Measurements from ENCODE around the gene ERBB3. TPM values are rescaled to one million over a fixed set of nuclear protein-coding genes. Genes with fewer than 3 reads are reported as not detected.

ERBB3 gene
- total and polyA plus RNA-seq, 2 of the 8 experiments (the other 6 are each of a cell fraction or from before 2014, with no cell fraction given), result 33.9 to 52.4 TPM

- no peak overlapping the region for H3K14ac ChIP-seq (ENCODE audit: insufficient read length)
- POLR2A ChIA-PET (ENCODE audit: partially characterized antibody), result interaction anchor here (1.3 to 5.5 kb wide), 2 partner anchors 8 to 13 kb away, joined by 3 to 40 read pairs; no protein-coding TSS in a partner anchor
- H2AK5ac ChIP-seq (ENCODE audit: low read depth, low read length), result no peak overlapping the region
- no peaks in the 10 kb centered on the region for H3K79me1 ChIP-seq (ENCODE audit: low read depth, low read length)
- no peak overlapping the region for H2BK5ac ChIP-seq (ENCODE audit: low read depth, low read length)
- H3K79me2 ChIP-seq (ENCODE audit: control insufficient read depth in 1 of 2, insufficient read depth in 2 of 2, low read length in 2 of 2), result no peaks in the 10 kb centered on the region
- no peaks in the 10 kb centered on the region for H3K36me3 ChIP-seq (ENCODE audit: control insufficient read depth in 2 of 4, insufficient read depth in 4 of 4, low read length in 3 of 4)
- H3K56ac ChIP-seq (replicated peaks; ENCODE audit: insufficient read length, low read depth, low read length), result no peak overlapping the region
- H3K23me2 ChIP-seq (ENCODE audit: low read depth, low read length), result no peaks in the 10 kb centered on the region
- no peak overlapping the region for H4K8ac ChIP-seq (ENCODE audit: extremely low read depth, insufficient read depth, low read length)
- H2AFZ ChIP-seq (ENCODE audit: low read length), result no peak overlapping the region
- no peak overlapping the region for H3K18ac ChIP-seq (ENCODE audit: extremely low read depth, low read length)
- no peak overlapping the region for H3K9ac ChIP-seq (replicated peaks in 1 of 4; ENCODE audit: extremely low read depth in 1 of 4, low read depth in 3 of 4, low read length in 3 of 4)
- H2BK120ac ChIP-seq (replicated peaks; ENCODE audit: low read depth, low read length), result no peak overlapping the region
- no peak overlapping the region for H3K27ac ChIP-seq (ENCODE audit: low read depth, low read length)
- no peak overlapping the region for H2BK15ac ChIP-seq (ENCODE audit: low read length)
- no peak overlapping the region for H4K91ac ChIP-seq (replicated peaks; ENCODE audit: insufficient read length, low read length)
- no peak overlapping the region for H3K23ac ChIP-seq (ENCODE audit: insufficient read length)
- WGBS, 2 experiments (ENCODE audit: extremely low coverage in 1 of 2, insufficient coverage in 1 of 2, insufficient read length in 1 of 2, insufficient replicate concordance in 2 of 2, low coverage in 1 of 2, low lambda C conversion rate in 2 of 2, missing lambda C conversion rate in 1 of 2), result 93% methylated on average over 6 of the region's 6 CpGs; no CpG with 5 or more reads in 1 of the 2 experiments
- H3K4me3 ChIP-seq (ENCODE audit: extremely low read depth in 1 of 4, insufficient read depth in 2 of 4, low read depth in 3 of 4, low read length in 4 of 4), result no peak overlapping the region
- H3K4ac ChIP-seq (replicated peaks; ENCODE audit: insufficient read length, low read depth, low read length), result no peak overlapping the region
- no peaks in the 10 kb centered on the region for H3K4me1 ChIP-seq (replicated peaks in 1 of 4; ENCODE audit: control insufficient read depth in 3 of 4, insufficient read depth in 4 of 4, low read length in 3 of 4)
- H3K9me3 ChIP-seq (ENCODE audit: insufficient read depth in 2 of 2, low read depth in 1 of 2, low read length in 1 of 2), result no peaks in the 10 kb centered on the region
- no peaks in the 10 kb centered on the region for H4K20me1 ChIP-seq (replicated peaks in 1 of 2; ENCODE audit: control insufficient read depth in 1 of 2, insufficient read depth in 2 of 2, low read length in 2 of 2)
- no peak overlapping the region for H3K4me2 ChIP-seq (ENCODE audit: insufficient read depth in 1 of 2, low read depth in 2 of 2, low read length in 2 of 2)
- H4K5ac ChIP-seq (ENCODE audit: insufficient read length, low read depth, low read length), result no peak overlapping the region
- no peak overlapping the region for H2BK12ac ChIP-seq (ENCODE audit: low read depth, low read length)
- no peak overlapping the region for H2BK20ac ChIP-seq (ENCODE audit: low read length)
- DNase-seq (ENCODE audit: low read depth in 1 of 2, low spot score in 2 of 2) (no peak), FAIRE-seq (no peak)
- H3K27me3 ChIP-seq (replicated peaks in 1 of 4; ENCODE audit: control insufficient read depth in 3 of 4, extremely low read depth in 1 of 4, insufficient read depth in 3 of 4, low read length in 3 of 4), result no peaks in the 10 kb centered on the region
- CTCF ChIA-PET (ENCODE audit: partially characterized antibody), result interaction anchor here (0.6 kb wide), 1 partner anchor 256 kb away, joined by 4 read pairs; no protein-coding TSS in a partner anchor
- TF ChIP-seq EP300 (IDR thresholded peaks at IDR 0.05; ENCODE audit: borderline replicate concordance in 1 of 2, low read depth in 2 of 2, low read length in 2 of 2), result no peak
- TF ChIP-seq ZNF274 (IDR thresholded peaks at IDR 0.05; ENCODE audit: borderline replicate concordance, extremely low read depth, low read length), result no peak
- no peak for TF ChIP-seq SIX5 (IDR thresholded peaks at IDR 0.05; ENCODE audit: low read depth, low read length)
- TF ChIP-seq CBX5 (IDR thresholded peaks at IDR 0.05; ENCODE audit: low read depth, low read length), result no peak
- no peak for TF ChIP-seq ASH2L (IDR thresholded peaks at IDR 0.05; ENCODE audit: low read length)
- TF ChIP-seq CREB1 (IDR thresholded peaks at IDR 0.05), result no peak
- TF ChIP-seq CTBP2 (IDR thresholded peaks at IDR 0.05; ENCODE audit: borderline replicate concordance, insufficient read depth, insufficient read length, low read length), result no peak
- TF ChIP-seq RAD21 (IDR thresholded peaks at IDR 0.05 in 1 of 2, conservative IDR thresholded peaks at IDR 0.05 in 1 of 2; ENCODE audit: low read depth in 2 of 2, low read length in 2 of 2), result no peak
- TF ChIP-seq JUN (IDR thresholded peaks at IDR 0.05; ENCODE audit: low read depth, low read length), result no peak
- no peak for TF ChIP-seq BCL11A (IDR thresholded peaks at IDR 0.05; ENCODE audit: low read depth in 2 of 2, low read length in 2 of 2)
- no peak for TF ChIP-seq SP4 (IDR thresholded peaks at IDR 0.05; ENCODE audit: low read length)
- no peak for TF ChIP-seq CEBPB (IDR thresholded peaks at IDR 0.05; ENCODE audit: low read depth, low read length)
- TF ChIP-seq TEAD4 (IDR thresholded peaks at IDR 0.05; ENCODE audit: low read depth, low read length), result no peak
- no peak for TF ChIP-seq TAF1 (IDR thresholded peaks at IDR 0.05; ENCODE audit: low read depth, low read length)
- no peak for TF ChIP-seq CHD1 (IDR thresholded peaks at IDR 0.05; ENCODE audit: low read depth, low read length)
These were observed 26.5 kb upstream of the ERBB3 start for GRCh38 chr12:56053407-56053893.

Measured in H1 (cell line).